ENCODE data around the gene BRCA1. TPM values are rescaled to one million over a fixed set of nuclear protein-coding genes. Genes with fewer than 3 reads are reported as not detected.
"Not testable (repeated sequence)": the region's sequence is repeated elsewhere in the genome, so short reads cannot be mapped to it uniquely, and the experiment has no call there.

The BRCA1 gene
- total RNA-seq, 4 donors from 2014 or later = 4.5 to 7.6 (median 5.8) TPM

- WGBS, 2 donors = 67 to 68% methylated on average over 14 of the region's 14 CpGs
- no peak overlapping the region for H3K4me3 ChIP-seq (ENCODE audit: low read depth, poor library complexity, severe bottlenecking)
- no peak for TF ChIP-seq CTCF (IDR thresholded peaks at IDR 0.05)
- no peak for TF ChIP-seq POLR2A (IDR thresholded peaks at IDR 0.05)
- intact Hi-C loops (cut with DNase I; ENCODE audit: low total_unique reads) = no loop called here
- DNase-seq (ENCODE audit: low spot score in 2 of 2) = no peak
Observed at GRCh38 chr17:43118679-43119615, 6.2 kb downstream of the BRCA1 start.

- 72 to 73% methylated on average over 2 of the region's 2 CpGs for WGBS, 2 donors
- no peak overlapping the region for H3K4me3 ChIP-seq (ENCODE audit: low read depth, poor library complexity, severe bottlenecking)
- TF ChIP-seq CTCF (IDR thresholded peaks at IDR 0.05) (no peak), POLR2A (IDR thresholded peaks at IDR 0.05) (no peak)
- DNase-seq (ENCODE audit: low spot score in 2 of 2) = no peak
- intact Hi-C loops (cut with DNase I; ENCODE audit: low total_unique reads) = no loop called here
Observed at GRCh38 chr17:43114151-43114552, 11.0 kb downstream of the BRCA1 start.

GRCh38 chr17:43106552-43106951 lies 18.6 kb downstream of the BRCA1 start:
- WGBS, 2 donors = 83 to 88% methylated on average over 1 of the region's 1 CpG
- intact Hi-C loops (cut with DNase I; ENCODE audit: low total_unique reads) = no loop called here

DNA sequence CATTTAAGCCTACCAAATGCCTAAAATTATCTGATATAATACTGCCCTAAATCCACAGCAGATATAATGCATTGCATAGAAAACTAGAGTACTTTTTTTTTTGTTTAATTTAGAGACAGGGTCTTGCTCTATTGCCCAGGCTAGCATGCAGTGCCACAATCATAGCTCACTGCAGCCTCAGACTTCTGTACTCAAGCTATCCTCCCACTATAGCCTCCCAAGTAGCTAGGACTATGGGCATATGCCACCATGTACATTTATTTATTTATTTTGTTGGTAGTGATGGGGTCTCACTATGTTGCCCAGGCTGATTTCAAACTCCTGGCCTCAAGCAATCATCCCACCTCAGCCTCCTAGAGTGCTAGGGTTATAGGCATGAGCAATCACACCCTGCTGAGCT lies 20.0 kb downstream of the BRCA1 start:
- intact Hi-C loops (cut with DNase I; ENCODE audit: low total_unique reads) = no loop called here
- no peak overlapping the region for H3K4me3 ChIP-seq (ENCODE audit: low read depth, poor library complexity, severe bottlenecking)
- no peak for TF ChIP-seq POLR2A (IDR thresholded peaks at IDR 0.05)
- TF ChIP-seq CTCF (IDR thresholded peaks at IDR 0.05) = no peak
- DNase-seq (ENCODE audit: low spot score in 2 of 2) = no peak

More at GRCh38 chr17:43106552-43106951, 18.6 kb downstream of the BRCA1 start:
- DNase-seq (ENCODE audit: low spot score in 2 of 2) = no peak
- H3K4me3 ChIP-seq (ENCODE audit: low read depth, poor library complexity, severe bottlenecking) = no peak overlapping the region
- no peak for TF ChIP-seq CTCF (IDR thresholded peaks at IDR 0.05)
- TF ChIP-seq POLR2A (IDR thresholded peaks at IDR 0.05) = no peak

GRCh38 chr17:43104665-43105064 lies 20.5 kb downstream of the BRCA1 start:
- intact Hi-C loops (cut with DNase I; ENCODE audit: low total_unique reads) = no loop called here
- DNase-seq (ENCODE audit: low spot score in 2 of 2) = no peak
- no peak overlapping the region for H3K4me3 ChIP-seq (ENCODE audit: low read depth, poor library complexity, severe bottlenecking)
- no peak for TF ChIP-seq CTCF (IDR thresholded peaks at IDR 0.05)
- no peak for TF ChIP-seq POLR2A (IDR thresholded peaks at IDR 0.05)
- WGBS, 2 donors = 91 to 92% methylated on average over 3 of the region's 3 CpGs

DNA sequence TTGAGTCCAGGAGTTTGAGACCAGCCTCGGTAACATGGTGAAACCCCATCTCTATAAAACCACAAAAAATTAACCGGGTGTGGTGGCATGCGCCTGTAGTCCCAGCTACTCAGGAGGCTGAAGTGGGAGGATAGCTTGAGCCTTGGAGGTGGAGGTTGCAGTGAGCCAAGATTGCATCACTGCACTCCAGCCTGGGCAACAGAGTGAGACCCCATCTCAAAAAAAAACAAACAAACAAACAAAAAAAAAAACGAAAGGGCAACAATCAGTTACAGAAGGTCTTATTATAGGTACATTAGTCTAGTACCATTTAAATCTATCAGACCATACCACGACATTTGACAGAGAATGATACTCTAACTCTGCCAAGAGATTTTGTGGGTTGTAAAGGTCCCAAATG lies 29.8 kb downstream of the BRCA1 start:
- DNase-seq (ENCODE audit: low spot score in 2 of 2); H3K4me3 ChIP-seq (ENCODE audit: low read depth, poor library complexity, severe bottlenecking); intact Hi-C loops (cut with DNase I; ENCODE audit: low total_unique reads): not testable (repeated sequence)
- WGBS, 2 donors = 91 to 95% methylated on average over 5 of the region's 5 CpGs

Data from lower leg skin (tissue), 4 donors.